ENCODE measurements around the gene UBQLN2.

- TF ChIP-seq, protein P1, sequence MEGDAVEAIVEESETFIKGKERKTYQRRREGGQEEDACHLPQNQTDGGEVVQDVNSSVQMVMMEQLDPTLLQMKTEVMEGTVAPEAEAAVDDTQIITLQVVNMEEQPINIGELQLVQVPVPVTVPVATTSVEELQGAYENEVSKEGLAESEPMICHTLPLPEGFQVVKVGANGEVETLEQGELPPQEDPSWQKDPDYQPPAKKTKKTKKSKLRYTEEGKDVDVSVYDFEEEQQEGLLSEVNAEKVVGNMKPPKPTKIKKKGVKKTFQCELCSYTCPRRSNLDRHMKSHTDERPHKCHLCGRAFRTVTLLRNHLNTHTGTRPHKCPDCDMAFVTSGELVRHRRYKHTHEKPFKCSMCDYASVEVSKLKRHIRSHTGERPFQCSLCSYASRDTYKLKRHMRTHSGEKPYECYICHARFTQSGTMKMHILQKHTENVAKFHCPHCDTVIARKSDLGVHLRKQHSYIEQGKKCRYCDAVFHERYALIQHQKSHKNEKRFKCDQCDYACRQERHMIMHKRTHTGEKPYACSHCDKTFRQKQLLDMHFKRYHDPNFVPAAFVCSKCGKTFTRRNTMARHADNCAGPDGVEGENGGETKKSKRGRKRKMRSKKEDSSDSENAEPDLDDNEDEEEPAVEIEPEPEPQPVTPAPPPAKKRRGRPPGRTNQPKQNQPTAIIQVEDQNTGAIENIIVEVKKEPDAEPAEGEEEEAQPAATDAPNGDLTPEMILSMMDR (IDR thresholded peaks at IDR 0.05; ENCODE audit: insufficient read depth, low read depth, low read length), result no peak
- TF ChIP-seq EZH2 (IDR thresholded peaks at IDR 0.05; ENCODE audit: insufficient read depth, low read length), result no peak
These were observed 8.6 kb upstream of the UBQLN2 start for GRCh38 chrX:56554870-56555269.
